Daoy (cell line): Measurements from ENCODE around the gene CNGA4. TPM values are rescaled to one million over a fixed set of nuclear protein-coding genes. Genes with fewer than 3 reads are reported as not detected.
"Not testable (repeated sequence)": the region's sequence is repeated elsewhere in the genome, so short reads cannot be mapped to it uniquely, and the experiment has no call there.

Experiments used
- DNase-seq: peaks from one replicate; pipeline ENCODE4 v3.0.0-alpha.2; 2015; ENCODE audit warnings: low read depth
- total RNA-seq: library from RNA; depleted of rRNA; stranded (reverse); fragments of >200 nt; shearing (Covaris generic); gene quantifications from 2 replicates; pipeline ENCODE4 v1.2.3, GENCODE V29; 2014

CNGA4 gene
- total RNA-seq, 1 experiment from 2014 or later: not detected

- DNase-seq: no peak
Observed at GRCh38 chr11:6224421-6224820, 14.5 kb upstream of the CNGA4 start.

GRCh38 chr11:6225024-6225423, 13.9 kb upstream of the CNGA4 start:
- no peak for DNase-seq

- no peak for DNase-seq
Observed at GRCh38 chr11:6225896-6226295, 13.0 kb upstream of the CNGA4 start.

- DNase-seq: no peak
Observed at GRCh38 chr11:6228520-6228919, 10.4 kb upstream of the CNGA4 start.

- DNase-seq: no peak
Observed at GRCh38 chr11:6229911-6230310, 9.0 kb upstream of the CNGA4 start.

GRCh38 chr11:6232899-6233298, 6.0 kb upstream of the CNGA4 start:
- no peak for DNase-seq

GRCh38 chr11:6233984-6234386, 4.9 kb upstream of the CNGA4 start:
- no peak for DNase-seq

GRCh38 chr11:6234387-6235107, 4.3 kb upstream of the CNGA4 start, which contains the start of gene FHIP1B:
FHIP1B (minus strand) TSS chr11:6234636; CDS start chr11:6224516, 10,120 bp downstream.
- DNase-seq: peak; percentile 99

- DNase-seq: no peak
Observed at GRCh38 chr11:6237266-6237665, 1.6 kb upstream of the CNGA4 start.

- no peak for DNase-seq
Observed at GRCh38 chr11:6237761-6238302, 1.1 kb upstream of the CNGA4 start.

- DNase-seq: no peak
Observed at GRCh38 chr11:6240139-6240538, 1.2 kb downstream of the CNGA4 start.

- no peak for DNase-seq
Observed at GRCh38 chr11:6240781-6241180, 1.9 kb downstream of the CNGA4 start.

- no peak for DNase-seq
Observed at GRCh38 chr11:6241316-6241715, 2.4 kb downstream of the CNGA4 start.

GRCh38 chr11:6245536-6245935, 6.6 kb downstream of the CNGA4 start:
- no peak for DNase-seq

- DNase-seq: no peak
Observed at GRCh38 chr11:6248248-6248647, 9.4 kb downstream of the CNGA4 start.

GRCh38 chr11:6248897-6249296, 10.0 kb downstream of the CNGA4 start:
- DNase-seq: not testable (repeated sequence)

GRCh38 chr11:6249770-6250555, 11.1 kb downstream of the CNGA4 start:
- peak; percentile 88 for DNase-seq

- DNase-seq: peak; percentile 68
Observed at GRCh38 chr11:6251120-6251733, 12.3 kb downstream of the CNGA4 start.

- DNase-seq: no peak
Observed at GRCh38 chr11:6251990-6252473, 13.1 kb downstream of the CNGA4 start.

GRCh38 chr11:6253197-6253596, 14.3 kb downstream of the CNGA4 start:
- no peak for DNase-seq

GRCh38 chr11:6258141-6258540, 19.3 kb downstream of the CNGA4 start:
- DNase-seq: no peak

GRCh38 chr11:6258571-6259081, 19.7 kb downstream of the CNGA4 start:
- no peak for DNase-seq
